ENCODE data around the gene CEP128.

DNA sequence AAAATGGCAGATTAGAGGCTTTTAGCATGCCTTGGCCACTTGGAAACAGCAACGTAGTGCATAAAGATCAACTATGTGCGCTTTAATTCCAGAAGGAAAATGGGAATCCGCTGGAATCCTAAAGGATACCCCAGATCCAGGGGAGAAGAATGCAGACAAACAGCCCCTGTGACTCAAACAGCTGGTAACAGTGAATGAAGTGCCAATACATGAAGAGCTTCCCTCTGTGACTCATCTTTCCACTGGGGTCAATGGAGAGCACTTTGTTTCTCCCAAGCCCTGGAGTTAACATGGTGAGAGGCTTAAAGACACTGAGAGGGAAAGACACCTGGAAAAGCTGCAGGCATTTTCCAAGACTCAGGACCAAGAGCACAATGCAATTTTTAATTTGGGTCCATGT lies 263.1 kb downstream of the CEP128 start:
- TF ChIP-seq EZH2 (IDR thresholded peaks at IDR 0.05) = no peak
- TF ChIP-seq POLR2A (IDR thresholded peaks at IDR 0.05; ENCODE audit: borderline replicate concordance, extremely low read depth, insufficient read depth, insufficient read length) = no peak
- TF ChIP-seq, protein P1, sequence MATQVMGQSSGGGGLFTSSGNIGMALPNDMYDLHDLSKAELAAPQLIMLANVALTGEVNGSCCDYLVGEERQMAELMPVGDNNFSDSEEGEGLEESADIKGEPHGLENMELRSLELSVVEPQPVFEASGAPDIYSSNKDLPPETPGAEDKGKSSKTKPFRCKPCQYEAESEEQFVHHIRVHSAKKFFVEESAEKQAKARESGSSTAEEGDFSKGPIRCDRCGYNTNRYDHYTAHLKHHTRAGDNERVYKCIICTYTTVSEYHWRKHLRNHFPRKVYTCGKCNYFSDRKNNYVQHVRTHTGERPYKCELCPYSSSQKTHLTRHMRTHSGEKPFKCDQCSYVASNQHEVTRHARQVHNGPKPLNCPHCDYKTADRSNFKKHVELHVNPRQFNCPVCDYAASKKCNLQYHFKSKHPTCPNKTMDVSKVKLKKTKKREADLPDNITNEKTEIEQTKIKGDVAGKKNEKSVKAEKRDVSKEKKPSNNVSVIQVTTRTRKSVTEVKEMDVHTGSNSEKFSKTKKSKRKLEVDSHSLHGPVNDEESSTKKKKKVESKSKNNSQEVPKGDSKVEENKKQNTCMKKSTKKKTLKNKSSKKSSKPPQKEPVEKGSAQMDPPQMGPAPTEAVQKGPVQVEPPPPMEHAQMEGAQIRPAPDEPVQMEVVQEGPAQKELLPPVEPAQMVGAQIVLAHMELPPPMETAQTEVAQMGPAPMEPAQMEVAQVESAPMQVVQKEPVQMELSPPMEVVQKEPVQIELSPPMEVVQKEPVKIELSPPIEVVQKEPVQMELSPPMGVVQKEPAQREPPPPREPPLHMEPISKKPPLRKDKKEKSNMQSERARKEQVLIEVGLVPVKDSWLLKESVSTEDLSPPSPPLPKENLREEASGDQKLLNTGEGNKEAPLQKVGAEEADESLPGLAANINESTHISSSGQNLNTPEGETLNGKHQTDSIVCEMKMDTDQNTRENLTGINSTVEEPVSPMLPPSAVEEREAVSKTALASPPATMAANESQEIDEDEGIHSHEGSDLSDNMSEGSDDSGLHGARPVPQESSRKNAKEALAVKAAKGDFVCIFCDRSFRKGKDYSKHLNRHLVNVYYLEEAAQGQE (IDR thresholded peaks at IDR 0.05; ENCODE audit: low read depth) = no peak
- no peak for TF ChIP-seq POLR2AphosphoS5 (IDR thresholded peaks at IDR 0.05; ENCODE audit: low read depth, low read length)
- TF ChIP-seq CEBPB (IDR thresholded peaks at IDR 0.05; ENCODE audit: low read depth) = no peak
- TF ChIP-seq, protein P2, sequence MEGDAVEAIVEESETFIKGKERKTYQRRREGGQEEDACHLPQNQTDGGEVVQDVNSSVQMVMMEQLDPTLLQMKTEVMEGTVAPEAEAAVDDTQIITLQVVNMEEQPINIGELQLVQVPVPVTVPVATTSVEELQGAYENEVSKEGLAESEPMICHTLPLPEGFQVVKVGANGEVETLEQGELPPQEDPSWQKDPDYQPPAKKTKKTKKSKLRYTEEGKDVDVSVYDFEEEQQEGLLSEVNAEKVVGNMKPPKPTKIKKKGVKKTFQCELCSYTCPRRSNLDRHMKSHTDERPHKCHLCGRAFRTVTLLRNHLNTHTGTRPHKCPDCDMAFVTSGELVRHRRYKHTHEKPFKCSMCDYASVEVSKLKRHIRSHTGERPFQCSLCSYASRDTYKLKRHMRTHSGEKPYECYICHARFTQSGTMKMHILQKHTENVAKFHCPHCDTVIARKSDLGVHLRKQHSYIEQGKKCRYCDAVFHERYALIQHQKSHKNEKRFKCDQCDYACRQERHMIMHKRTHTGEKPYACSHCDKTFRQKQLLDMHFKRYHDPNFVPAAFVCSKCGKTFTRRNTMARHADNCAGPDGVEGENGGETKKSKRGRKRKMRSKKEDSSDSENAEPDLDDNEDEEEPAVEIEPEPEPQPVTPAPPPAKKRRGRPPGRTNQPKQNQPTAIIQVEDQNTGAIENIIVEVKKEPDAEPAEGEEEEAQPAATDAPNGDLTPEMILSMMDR (IDR thresholded peaks at IDR 0.05 in 2 of 3, conservative IDR thresholded peaks at IDR 0.05 in 1 of 3; ENCODE audit: borderline replicate concordance in 1 of 3, insufficient read depth in 1 of 3, low read depth in 2 of 3, low read length in 2 of 3) = no peak
- TF ChIP-seq, protein P3, sequence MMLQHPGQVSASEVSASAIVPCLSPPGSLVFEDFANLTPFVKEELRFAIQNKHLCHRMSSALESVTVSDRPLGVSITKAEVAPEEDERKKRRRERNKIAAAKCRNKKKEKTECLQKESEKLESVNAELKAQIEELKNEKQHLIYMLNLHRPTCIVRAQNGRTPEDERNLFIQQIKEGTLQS (IDR thresholded peaks at IDR 0.05) = no peak
- TF ChIP-seq SRF (IDR thresholded peaks at IDR 0.05; ENCODE audit: low read depth) = no peak
- no peak for TF ChIP-seq FOSL1 (IDR thresholded peaks at IDR 0.05; ENCODE audit: low read depth)
- TF ChIP-seq, protein P4, sequence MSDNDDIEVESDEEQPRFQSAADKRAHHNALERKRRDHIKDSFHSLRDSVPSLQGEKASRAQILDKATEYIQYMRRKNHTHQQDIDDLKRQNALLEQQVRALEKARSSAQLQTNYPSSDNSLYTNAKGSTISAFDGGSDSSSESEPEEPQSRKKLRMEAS (IDR thresholded peaks at IDR 0.05) = no peak
- TF ChIP-seq, protein P5, sequence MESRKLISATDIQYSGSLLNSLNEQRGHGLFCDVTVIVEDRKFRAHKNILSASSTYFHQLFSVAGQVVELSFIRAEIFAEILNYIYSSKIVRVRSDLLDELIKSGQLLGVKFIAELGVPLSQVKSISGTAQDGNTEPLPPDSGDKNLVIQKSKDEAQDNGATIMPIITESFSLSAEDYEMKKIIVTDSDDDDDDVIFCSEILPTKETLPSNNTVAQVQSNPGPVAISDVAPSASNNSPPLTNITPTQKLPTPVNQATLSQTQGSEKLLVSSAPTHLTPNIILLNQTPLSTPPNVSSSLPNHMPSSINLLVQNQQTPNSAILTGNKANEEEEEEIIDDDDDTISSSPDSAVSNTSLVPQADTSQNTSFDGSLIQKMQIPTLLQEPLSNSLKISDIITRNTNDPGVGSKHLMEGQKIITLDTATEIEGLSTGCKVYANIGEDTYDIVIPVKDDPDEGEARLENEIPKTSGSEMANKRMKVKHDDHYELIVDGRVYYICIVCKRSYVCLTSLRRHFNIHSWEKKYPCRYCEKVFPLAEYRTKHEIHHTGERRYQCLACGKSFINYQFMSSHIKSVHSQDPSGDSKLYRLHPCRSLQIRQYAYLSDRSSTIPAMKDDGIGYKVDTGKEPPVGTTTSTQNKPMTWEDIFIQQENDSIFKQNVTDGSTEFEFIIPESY (IDR thresholded peaks at IDR 0.05; ENCODE audit: extremely low read depth, insufficient replicate concordance, low read length) = no peak

Measured in HCT116 (cell line).